GM19328 (cell line): ENCODE results near the gene KIRREL3.

ENCODE experiments used
- ATAC-seq: cut with Tn5 transposase; IDR thresholded peaks from one replicate; pipeline ENCODE4 v1.9.1; 2021; ENCODE audit warnings: mild to moderate bottlenecking, moderate library complexity; ENCODE audit not compliant: unreplicated experiment

Gene KIRREL3

GRCh38 chr11:126437731-126438130, 562.8 kb downstream of the KIRREL3 start:
- ATAC-seq, result no peak

DNA sequence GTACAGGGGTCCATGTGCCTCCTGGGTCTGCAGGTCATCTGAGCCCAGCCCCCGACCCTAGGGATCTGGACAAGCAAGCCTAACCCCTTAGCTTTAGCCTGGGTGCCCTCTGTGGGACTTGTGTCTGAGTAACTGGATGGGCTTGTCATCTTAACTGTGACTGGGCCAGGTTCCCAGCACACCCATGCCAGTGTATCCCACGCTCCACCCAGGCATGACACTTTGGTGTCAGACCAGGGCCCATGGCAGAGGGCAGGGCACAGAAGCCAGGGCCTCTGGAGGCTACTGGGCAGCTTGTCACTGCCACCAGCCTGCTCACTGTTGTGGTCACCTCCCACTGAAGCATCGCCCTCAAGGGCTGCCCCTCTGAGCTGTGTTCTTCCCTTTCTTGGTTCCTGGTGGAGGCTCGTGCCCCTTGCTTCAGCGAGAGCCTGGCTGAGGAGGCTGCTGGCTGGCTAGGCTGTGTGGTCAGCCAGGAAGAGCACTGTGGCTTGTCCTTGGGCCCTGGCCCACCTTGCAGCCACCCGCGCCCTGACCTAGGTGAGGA, 564.3 kb downstream of the KIRREL3 start:
- no peak for ATAC-seq

DNA sequence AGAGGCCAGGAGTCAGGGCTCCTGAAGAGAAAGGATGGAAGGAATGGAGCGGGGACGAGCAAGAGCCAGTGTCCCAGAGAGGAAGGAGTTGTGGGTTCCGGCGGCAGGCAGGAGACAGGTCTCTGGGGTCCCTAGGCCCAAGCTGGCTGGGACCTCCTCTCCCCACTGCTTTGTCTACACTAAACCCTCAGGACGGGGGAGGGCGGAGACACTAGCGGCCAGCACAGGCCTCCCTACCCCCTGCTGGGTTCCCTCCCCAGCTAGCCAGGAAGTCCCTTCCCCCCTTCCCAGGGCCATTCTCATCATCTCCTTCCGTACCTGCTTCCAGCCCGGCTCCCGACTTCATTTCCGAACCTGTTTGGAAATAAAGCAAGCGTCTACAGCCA, 565.6 kb downstream of the KIRREL3 start:
- no peak for ATAC-seq

DNA sequence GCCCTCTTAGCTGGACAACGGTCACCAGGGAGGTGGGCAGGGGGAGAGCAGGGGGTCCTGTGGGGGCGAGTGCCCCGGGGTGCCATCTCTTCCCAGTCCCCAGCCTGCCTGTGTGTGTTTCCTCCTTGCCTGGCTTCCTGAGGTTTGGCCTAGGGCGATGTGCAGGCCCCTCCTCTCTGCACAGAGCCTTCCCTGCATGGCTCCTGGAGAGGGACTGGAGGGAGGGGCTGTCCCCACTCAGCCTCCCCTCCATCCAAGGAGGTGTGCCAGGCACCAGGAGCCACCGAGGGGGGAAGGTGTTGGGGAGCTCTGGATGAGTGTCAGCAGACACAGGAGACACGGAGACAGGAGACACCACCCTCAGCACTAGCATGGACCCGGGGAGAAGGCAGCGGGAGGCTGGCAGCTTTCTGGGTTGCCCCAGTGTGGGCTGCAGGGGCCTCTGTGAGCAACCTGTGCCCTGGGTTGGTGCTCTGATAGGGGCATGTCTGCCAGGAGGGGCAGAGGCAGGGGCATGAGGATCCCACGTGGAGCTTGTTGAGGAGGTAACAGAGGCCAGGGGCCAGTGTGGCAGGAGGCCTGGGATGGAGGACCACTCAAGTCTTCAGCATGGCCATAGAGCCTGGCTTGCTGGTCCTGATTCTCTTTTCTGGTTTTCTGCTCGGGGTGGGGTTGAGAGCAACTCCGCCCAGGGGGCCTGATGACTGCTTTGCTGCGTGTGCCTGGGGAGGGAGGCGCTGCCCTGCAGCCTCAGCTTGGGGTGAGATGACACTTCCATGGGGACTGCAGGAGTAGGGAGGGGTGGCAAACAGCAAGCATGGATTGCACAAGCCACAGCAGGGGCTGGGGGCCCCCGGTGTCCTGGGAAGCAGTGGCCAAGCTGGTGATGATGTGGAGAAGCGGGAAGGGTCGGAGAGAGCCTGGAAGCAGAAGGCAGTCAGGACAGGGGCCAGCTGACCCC, 566.3 kb downstream of the KIRREL3 start:
- ATAC-seq, result no peak

GRCh38 chr11:126433244-126433846, 567.2 kb downstream of the KIRREL3 start:
- ATAC-seq, result no peak

DNA sequence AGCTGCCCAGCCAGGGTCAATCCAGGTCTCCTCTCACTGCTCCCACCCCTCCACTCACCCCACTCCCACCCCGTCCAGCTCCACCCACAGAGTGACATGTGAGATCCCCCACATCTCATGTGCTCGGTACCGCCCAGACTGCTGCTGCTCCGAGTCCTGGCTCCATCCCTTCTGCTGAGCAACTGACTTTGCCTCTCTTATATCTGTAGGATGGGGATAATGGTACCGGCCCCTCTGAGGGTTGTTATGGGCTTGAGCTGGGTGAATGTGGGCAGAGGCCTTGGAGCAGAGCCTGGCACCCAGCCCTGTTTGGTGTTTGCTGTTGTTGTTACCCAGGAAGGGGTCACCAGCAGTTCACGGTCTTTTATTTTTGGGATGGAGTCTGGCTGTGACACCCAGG, 568.0 kb downstream of the KIRREL3 start:
- no peak for ATAC-seq

DNA sequence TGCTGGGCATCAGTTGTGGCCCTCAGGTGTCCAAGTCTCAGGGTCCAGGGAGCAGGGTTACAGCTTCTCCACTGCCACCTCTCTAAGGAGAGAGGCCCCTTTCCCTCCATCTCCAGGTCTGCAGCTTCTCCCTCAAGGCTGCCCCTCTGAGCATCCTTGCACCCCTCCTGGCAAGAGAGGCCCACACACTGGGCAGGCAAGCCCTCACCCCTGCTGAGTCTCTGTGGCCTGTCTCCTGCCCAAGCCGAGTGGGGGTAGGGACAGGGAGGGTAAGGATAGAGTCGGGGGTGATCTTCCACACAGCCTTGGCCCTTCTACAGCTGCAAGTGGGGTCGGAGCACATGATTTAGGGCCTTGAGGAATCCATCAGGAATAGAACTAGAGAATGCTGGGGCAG, 568.5 kb downstream of the KIRREL3 start:
- ATAC-seq, result no peak

DNA sequence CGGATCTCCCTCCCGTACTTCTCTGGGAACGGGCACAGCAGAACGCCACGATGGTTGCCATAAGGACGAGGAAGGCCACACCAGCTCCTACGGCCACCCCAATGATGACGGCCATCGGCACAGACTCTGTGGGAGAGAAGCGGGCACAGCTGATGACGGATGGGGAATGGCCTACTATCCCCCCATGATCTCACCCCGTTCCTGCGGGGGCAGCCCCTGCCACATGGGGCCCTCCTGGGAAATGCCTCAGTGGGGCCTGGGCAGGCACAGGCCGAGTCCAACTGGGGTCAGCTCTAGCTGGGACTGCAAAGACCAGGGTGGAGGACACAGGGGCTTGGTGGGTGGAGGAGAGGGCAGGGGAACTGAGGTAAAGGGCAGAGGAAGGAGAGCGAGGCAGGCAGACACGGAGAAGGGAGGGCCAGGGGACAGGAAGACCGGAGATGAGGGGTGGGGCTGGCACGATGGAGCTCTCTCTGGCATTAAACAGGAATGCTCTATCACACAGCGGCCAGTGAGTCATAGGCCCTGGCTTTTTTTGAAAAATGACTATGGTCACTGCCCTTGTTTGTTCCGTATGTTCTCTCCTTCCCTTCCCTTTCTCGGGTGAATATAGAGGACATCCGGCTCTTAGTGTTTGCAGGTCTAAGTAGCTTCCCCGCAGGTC, 569.0 kb downstream of the KIRREL3 start:
- ATAC-seq, result no peak

DNA sequence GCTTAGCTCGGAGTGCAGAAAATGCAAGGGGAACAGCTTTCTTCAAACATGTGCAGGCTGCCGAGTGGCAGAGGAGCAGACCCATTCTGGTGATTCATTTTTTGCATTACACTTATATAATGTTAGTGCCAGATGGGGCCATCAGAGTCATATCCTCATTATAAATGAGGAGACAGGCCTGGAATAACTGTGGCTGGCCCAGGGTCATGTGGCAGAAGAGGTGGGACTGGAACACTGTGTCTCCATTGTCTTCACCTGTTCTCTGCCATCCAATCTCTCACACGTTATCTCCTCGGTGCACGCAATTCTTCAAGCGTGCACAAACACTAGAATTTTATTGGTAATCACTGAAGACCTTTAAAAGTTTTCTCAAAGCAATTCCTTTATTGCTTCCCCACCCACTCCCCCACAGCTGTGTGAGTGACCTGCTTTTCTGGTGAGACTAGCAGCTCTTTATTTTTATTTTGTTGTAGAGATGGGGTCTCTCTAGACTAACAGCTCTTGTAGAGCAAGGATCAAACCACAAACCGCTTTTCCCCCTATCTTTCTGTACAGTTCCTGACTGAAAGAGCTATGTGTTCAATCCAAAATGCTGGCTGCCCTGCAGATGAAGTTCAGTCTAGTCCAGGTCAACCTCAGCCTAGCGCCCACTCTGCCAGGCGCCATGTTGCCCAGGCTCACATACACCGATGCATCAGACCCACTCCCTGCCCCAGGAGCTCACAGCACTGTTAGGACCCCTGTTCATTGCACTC, 569.8 kb downstream of the KIRREL3 start:
- no peak for ATAC-seq

DNA sequence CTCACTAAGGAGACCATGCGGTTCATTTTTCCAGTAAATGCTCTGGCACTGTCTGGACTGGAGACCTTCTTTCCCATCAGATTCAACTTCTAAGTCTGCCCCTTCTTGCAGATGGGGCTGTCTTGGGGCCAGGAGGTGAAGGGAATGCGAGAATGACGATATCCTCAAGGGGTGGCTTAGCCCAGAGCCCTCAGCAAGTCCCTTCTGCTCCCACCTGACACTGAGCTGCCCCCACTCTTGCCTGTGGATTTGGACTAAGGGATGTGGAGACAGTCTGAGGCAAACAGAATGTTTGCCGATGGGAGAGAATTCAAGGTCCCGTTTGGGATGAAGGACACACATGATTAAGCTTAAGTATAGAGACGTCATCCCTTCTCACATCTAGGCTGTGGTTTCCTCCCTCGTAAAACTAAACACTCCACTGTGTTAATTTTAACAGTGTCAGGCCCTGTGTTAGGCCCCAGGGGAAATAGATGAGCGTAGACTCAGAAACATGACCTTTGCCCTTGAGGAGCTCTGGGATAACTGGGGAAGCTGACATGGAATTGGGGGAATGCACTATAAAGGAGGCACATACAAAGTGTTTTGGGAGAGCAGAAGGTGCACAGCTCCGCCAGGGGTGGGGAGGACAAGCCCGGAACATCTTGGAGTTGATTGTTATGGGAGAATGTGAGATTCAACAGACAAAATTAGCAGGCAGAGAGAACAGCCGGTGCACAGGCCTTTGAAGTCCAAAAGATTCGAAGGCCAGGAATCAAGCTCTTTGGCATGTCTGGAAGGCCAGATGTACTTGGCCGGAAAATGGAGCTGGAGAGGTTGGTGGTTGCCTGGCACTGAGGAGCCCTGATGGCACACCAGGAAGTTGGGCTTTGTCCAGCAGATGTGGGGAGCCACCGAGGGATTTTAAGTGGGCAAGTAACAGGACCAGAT, 573.5 kb downstream of the KIRREL3 start:
- ATAC-seq, result peak; percentile 62

- no peak for ATAC-seq
Measured at GRCh38 chr11:126426106-126426505, 574.5 kb downstream of the KIRREL3 start.

DNA sequence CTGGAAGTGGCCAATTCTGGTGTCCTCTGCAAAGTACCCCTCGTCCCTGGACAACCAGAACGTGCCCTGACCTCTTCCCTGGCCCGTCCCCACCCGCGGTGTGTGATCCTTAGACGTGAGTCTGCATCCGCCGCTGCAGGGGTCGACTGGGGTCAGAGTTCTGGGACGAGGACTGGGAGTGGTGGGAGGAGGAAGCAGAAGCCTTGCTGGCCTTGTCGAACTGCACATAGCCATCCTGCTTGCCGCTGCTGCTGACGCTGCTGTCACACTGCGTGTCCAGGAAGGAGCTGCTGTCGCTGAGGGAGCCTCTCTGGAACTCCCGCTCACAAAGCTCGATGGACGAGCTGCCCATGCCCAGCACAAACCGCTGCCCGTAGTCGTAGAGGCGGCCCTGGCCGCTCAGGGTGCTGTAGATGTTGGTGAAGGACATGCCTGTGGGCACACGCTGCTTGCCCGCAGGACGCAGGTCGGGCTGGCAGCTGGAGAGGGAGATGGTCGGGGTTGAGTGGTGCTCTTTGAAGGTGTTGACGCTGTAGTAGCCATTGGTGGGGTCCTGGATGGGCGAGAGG, 576.0 kb downstream of the KIRREL3 start:
- no peak for ATAC-seq

DNA sequence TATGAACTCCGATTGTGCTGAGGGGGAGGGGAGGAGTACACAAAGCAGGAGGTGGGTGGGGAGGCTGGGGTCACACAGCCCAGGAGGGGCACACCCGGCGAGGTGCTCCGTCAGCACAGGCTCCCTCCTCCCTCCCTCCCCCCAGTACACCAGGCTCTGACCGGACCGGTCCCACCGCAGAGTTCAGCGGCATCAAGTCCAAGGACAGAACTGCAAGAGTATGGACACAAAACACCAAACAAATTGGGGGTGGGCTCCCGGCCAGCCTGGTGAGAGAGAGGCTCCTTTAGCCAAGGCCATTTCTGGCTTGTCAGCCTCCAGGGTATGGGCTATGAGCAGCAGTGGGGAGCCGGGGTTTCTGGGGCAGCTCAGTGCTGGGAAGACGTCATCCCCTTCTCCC, 576.8 kb downstream of the KIRREL3 start:
- ATAC-seq, result no peak

- no peak for ATAC-seq
Measured at GRCh38 chr11:126423154-126423553, 577.4 kb downstream of the KIRREL3 start.

DNA sequence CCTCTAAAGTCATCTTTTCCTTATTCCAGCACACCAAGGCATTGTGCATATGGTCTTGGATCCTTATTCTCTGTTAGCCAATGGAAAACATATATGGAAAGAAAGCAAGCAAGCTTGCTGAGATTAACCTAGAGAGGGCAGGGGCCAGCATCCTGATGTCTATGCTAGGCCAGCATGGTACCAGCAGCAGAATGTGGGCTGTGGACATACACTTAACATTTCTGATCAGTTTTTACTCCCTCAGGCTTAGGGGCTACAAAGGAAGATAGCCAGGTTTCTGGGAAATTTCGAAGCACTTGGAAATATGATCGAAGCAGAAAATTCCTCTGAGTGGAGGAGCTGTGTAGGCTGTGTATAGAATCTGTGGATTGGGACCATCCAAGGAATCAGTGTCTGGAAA, 578.1 kb downstream of the KIRREL3 start:
- no peak for ATAC-seq

- ATAC-seq, result no peak
Measured at GRCh38 chr11:126421271-126421671, 579.3 kb downstream of the KIRREL3 start.

GRCh38 chr11:126420698-126421256, 579.8 kb downstream of the KIRREL3 start:
- ATAC-seq, result no peak

DNA sequence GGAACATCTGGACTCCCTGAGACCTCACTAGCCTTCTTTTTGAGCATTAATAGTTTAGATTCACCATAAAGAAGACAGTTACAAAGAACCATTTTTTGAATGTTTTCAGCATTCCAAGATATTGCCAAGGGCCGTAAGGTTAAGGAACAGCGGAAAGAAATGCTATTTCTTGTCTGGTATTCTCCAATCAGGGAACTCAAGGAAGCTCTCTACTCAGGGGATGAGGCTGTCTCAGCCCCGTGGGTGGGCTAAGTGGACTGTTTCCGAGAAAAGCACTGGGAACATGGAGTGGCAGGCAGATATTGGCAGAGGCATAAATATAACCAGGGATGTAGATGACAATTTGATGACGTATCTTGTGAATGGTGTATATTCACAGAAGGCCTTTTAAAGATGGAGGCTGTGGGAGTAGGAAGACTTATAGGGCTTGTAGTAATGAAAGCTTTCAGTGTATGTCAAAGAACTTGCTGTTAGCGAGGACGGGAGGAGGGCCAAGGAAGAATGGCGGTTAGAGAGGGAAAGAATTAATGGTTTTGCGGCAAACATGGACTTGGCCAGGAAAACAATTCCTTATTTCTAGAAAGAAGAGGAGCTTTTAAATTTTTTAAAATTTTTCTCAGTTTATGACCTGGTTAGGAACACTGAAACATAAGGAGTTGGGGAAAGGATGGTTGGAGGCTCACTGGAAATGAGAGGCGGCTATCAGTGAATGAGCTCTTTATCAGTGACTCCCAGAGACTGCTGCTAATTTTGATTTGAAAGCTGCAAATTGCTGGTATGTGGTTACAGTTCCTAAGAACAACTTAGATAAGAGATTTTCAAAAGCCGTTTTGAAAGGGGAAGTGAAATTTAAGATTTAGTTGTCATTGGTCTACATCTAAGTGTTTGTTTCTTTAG, 580.5 kb downstream of the KIRREL3 start:
- peak; percentile 50 for ATAC-seq
